HepG2 (cell line): ENCODE results near the gene ZNG1A. TPM values are rescaled to one million over a fixed set of nuclear protein-coding genes. Genes with fewer than 3 reads are reported as not detected.
A peak's percentile ranks its signal among the peaks of the same experiment; 100 is the strongest.
"Not testable (repeated sequence)": the region's sequence is repeated elsewhere in the genome, so short reads cannot be mapped to it uniquely, and the experiment has no call there.

Source experiments
- ATAC-seq: fragments of 200-7000 bp; cut with Tn5 transposase; 3 replicates; pipeline ENCODE4 v1.9.1; 2020; ENCODE audit warnings: mild to moderate bottlenecking, moderate library complexity
- BruUV-seq: library from RNA; stranded (reverse); fragments of 400-500 nt; replicated peaks from 2 replicates; lab custom pipeline; 2021; lab: Mats Ljungman, UMichigan
- CTCF ChIA-PET: fragments of 300-600 bp; formaldehyde crosslinking; extraction: SDS; loops from one replicate; lab custom pipeline; 2021; ENCODE audit warnings: low total read pairs, inconsistent platforms, low intra/inter-chr PET ratio; lab: Yijun Ruan, JAX
- POLR2A ChIA-PET: fragments of 350-600 bp; sonication (Branson Sonifier 250); formaldehyde crosslinking; loops from one replicate; lab custom pipeline; 2020; ENCODE audit warnings: antibody characterized with exemption, inconsistent platforms; lab: Yijun Ruan, JAX
- DNase-seq: peaks from one replicate; pipeline ENCODE4 v3.0.0-alpha.2; 2015; ENCODE audit warnings: low spot score
- FAIRE-seq: peaks from 3 replicates; lab custom pipeline; 2011; peaks lifted over from hg19 to GRCh38; lab: Jason Lieb, UNC
- H2AFZ ChIP-seq: one replicate; pipeline ENCODE4 v1.6.1; 2011; ENCODE audit warnings: low read length, inconsistent platforms
- H3K27ac ChIP-seq: fragments of 300-600 bp; 3 replicates; pipeline ENCODE4 v1.8.0; 2011; ENCODE audit warnings: mixed run types, mild to moderate bottlenecking, mixed read lengths, low read length, inconsistent platforms; ENCODE audit not compliant: insufficient read depth; ENCODE audit errors: extremely low read length
- H3K27me3 ChIP-seq, 2 experiments: fragments of 200-600 bp in 1 of 2; 2 replicates in 1 of 2; 3 replicates in 1 of 2; pipeline versions ENCODE4 v1.6.0 to v1.8.0; 2011; ENCODE audit warnings: low read length in 2 of 2, mild to moderate bottlenecking in 2 of 2, moderate library complexity in 2 of 2, inconsistent platforms in 1 of 2; ENCODE audit not compliant: insufficient read depth in 2 of 2, control insufficient read depth in 1 of 2
- H3K36me3 ChIP-seq, 2 experiments: fragments of 200-600 bp in 1 of 2; replicated peaks in 1 of 2; 2 replicates in 1 of 2; 3 replicates in 1 of 2; pipeline versions ENCODE4 v1.5.1 to v1.8.0; 2011; ENCODE audit warnings: low read length in 2 of 2, inconsistent platforms in 1 of 2; ENCODE audit not compliant: insufficient read depth in 2 of 2, control insufficient read depth in 1 of 2
- H3K4me1 ChIP-seq: 2 replicates; pipeline ENCODE4 v1.5.1; 2012; ENCODE audit warnings: low read length, inconsistent platforms; ENCODE audit not compliant: insufficient read depth
- H3K4me2 ChIP-seq: 2 replicates; pipeline ENCODE4 v1.6.0; 2011; ENCODE audit warnings: low read depth, low read length, inconsistent platforms
- H3K4me3 ChIP-seq, 3 experiments: fragments of 200-600 bp in 1 of 3; sonication (generic), shearing (Covaris generic) in 1 of 3; replicated peaks in 1 of 3; 2 replicates each; pipeline ENCODE4 v1.5.1; 2011 to 2016; ENCODE audit warnings: low read length in 3 of 3, inconsistent platforms in 2 of 3, low read depth in 2 of 3, mild to moderate bottlenecking in 2 of 3, control low read depth in 1 of 3, mixed read lengths in 1 of 3; ENCODE audit not compliant: insufficient read depth in 1 of 3
- H3K79me2 ChIP-seq: one replicate; pipeline ENCODE4 v1.6.1; 2011; ENCODE audit warnings: low read length, inconsistent platforms; ENCODE audit not compliant: insufficient read depth
- H3K9ac ChIP-seq: 2 replicates; pipeline ENCODE4 v1.6.0; 2011; ENCODE audit warnings: mild to moderate bottlenecking, low read depth, low read length, inconsistent platforms; ENCODE audit not compliant: insufficient read depth
- H3K9me3 ChIP-seq: 2 replicates; pipeline ENCODE4 v1.5.1; 2012; ENCODE audit warnings: mild to moderate bottlenecking, low read length
- H4K20me1 ChIP-seq: 2 replicates; pipeline ENCODE4 v1.6.0; 2011; ENCODE audit warnings: inconsistent platforms, mild to moderate bottlenecking, low read length, moderate library complexity; ENCODE audit not compliant: insufficient read depth
- MTF2 ChIP-seq: sonication (generic); formaldehyde crosslinking; IDR thresholded peaks from 2 replicates; pipeline ENCODE4 v1.5.0; 2020; ENCODE audit warnings: missing genetic modification reagents, borderline replicate concordance
- ZNF777 ChIP-seq: sonication (generic); formaldehyde crosslinking; IDR thresholded peaks from 2 replicates; pipeline ENCODE4 v1.4.0; 2020; ENCODE audit warnings: missing genetic modification reagents
- WGBS: methylation state at CpG from one replicate; pipeline ENCODE4 v1.1.6; 2017; ENCODE audit warnings: low lambda C conversion rate; 5-methylcytosine and 5-hydroxymethylcytosine counted together
- in situ Hi-C: cut with HindIII; loops from 2 replicates; pipeline ENCODE4 v1.10.0; 2017; ENCODE audit warnings: low pct_unique_long_range_greater_than_20kb; ENCODE audit not compliant: extremely low pct_ligation_motif_present
- intact Hi-C: fragments of 100-400 bp; cut with micrococcal nuclease; formaldehyde crosslinking; loops from one replicate; pipeline ENCODE4 v1.10.0; 2022; ENCODE audit not compliant: unreplicated experiment
- polyA plus RNA-seq, 8 experiments: library from polyadenylated mRNA; depleted of rRNA in 3 of 8; stranded (reverse) in 7 of 8; unstranded in 1 of 8; fragments of >200 nt; fragmentation: Illumina TruSeq in 4 of 8; extraction: Trizol in 4 of 8; gene quantifications; 2 replicates each; pipeline versions ENCODE4 v1.2.1 to v1.2.3, GENCODE V29; 2011 to 2016; ENCODE audit warnings: low read depth in 4 of 8, missing spikeins in 1 of 8, mixed read lengths in 1 of 8; ENCODE audit not compliant: insufficient read depth in 1 of 8
- total RNA-seq, 5 experiments: library from RNA; depleted of rRNA; stranded (reverse); fragments of >200 nt; fragmentation: Illumina TruSeq; extraction: Trizol; gene quantifications; 2 replicates each; pipeline ENCODE4 v1.2.3, GENCODE V29; 2016; ENCODE audit warnings: low read depth in 1 of 5

Gene ZNG1A
- total and polyA plus RNA-seq, 2 of the 13 experiments (the other 11 are each of a cell fraction or from before 2014, with no cell fraction given) = 28.6 to 90.6 TPM

DNA sequence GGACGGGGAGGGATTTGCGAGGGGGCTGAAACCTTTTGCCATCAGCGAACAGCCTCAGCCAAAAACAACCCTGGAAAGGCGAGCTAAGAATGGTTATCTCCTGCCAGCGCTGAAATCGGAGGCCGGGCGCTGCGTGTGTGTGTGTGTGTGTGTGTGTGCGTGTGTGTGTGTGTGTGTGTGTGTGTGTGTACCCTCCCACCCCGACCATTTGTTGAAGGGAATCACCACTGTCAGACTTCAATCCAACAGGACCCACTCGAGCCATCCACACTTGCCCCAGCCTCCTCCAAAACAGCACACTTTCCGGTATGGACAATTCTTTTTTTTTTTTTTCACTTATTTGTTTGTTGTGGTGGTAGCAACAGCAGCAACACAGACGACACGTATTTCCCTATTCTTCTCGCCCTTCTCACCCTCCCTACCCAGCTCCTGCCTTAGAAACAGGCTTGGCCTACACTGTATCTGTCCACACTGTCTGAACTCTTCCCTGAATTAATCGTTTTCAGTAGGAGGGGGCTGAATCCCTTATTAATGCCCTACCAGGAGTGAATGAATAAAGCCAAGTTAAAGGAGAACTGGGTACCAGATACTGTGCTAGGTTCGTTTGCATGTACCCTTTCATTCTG, 104.8 kb downstream of the ZNG1A start:
- Histone ChIP-seq H3K4me3 (peak overlapping the region in 1 of 3 experiments; percentile 48; a peak in 1 of 6 replicates), H3K4me2 (0 out of 2 replicates have a peak overlapping the region, but pooled peaks have one; percentile 32)
- FAIRE-seq, POLR2A ChIA-PET, H3K79me2 ChIP-seq, H3K36me3 ChIP-seq, H3K27me3 ChIP-seq, intact Hi-C loops, H3K27ac ChIP-seq, H4K20me1 ChIP-seq, H3K4me1 ChIP-seq, H3K9ac ChIP-seq, BruUV-seq, H2AFZ ChIP-seq, DNase-seq, CTCF ChIA-PET, in situ Hi-C loops, H3K9me3 ChIP-seq: not testable (repeated sequence)
- 4% methylated on average over 8 of the region's 18 CpGs for WGBS
- 0 out of 3 replicates have a peak, but pooled peaks have one; percentile 16 for ATAC-seq

DNA sequence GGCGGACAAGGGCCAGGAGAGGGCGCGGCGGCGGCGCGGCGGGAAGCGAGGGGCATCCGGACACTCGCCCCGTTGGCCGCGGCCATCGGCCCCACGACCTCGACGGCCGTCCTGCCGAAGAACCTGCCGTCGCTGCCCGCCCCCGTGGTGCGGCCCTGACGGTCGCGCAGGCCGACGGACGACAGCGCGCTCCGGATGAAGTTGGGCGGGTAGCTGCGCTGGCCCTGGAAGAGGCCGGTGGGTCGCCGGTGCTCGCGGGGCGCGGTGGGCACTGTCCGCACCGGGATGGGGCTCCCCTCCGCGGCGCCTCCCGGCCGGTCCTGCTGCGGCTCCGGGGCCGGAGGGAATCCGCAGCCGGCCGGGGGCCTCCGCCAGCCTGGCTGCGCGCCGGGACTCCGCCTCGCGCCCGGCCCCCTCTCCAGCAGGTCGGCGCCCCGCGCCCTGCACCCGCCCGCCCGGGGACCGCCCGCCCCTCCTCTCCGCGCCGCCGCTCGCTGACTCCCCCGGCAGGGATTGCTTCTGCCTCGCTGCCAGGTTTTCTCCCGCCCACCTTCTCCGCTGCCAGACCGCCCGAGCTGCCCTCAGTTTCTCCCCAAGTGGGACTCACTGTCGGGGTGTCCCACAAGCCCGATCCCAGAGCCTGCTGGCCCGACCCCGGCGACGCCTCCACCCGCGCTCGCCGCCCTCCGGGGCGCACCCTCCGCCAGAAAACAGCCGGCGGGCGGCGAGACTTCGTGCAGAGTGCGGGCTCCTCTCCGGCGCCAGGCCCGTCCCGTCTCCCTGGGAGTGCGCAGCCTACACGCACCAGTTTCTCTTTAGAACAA, 105.6 kb downstream of the ZNG1A start:
- WGBS = 11% methylated on average over 3 of the region's 109 CpGs
- CTCF ChIA-PET, H3K4me1 ChIP-seq, in situ Hi-C loops, H4K20me1 ChIP-seq, H3K9me3 ChIP-seq, H3K36me3 ChIP-seq, FAIRE-seq, H3K27ac ChIP-seq, H3K79me2 ChIP-seq, H3K9ac ChIP-seq, intact Hi-C loops, POLR2A ChIA-PET, DNase-seq, H3K27me3 ChIP-seq, BruUV-seq, H2AFZ ChIP-seq: not testable (repeated sequence)
- peak; percentile 26; the same call in 1 of the 2 replicates for TF ChIP-seq MTF2
- peak; percentile 94 for TF ChIP-seq ZNF777
- peak overlapping the region; percentile 32; the same call in 1 of the 2 replicates for H3K4me2 ChIP-seq
- peak overlapping the region in 2 of 3 experiments; percentile 28 to 48; a peak in 3 of 6 replicates for H3K4me3 ChIP-seq
- peak; percentile 93 for ATAC-seq

Other genes starting within 250 kb of the ZNG1A start
- 6.9 and 10.9 TPM in 2 replicates for gene WASHC1, start 149.6 kb downstream of the ZNG1A start, total RNA-seq (2016; rRNA removed; fragmentation: Illumina TruSeq; extraction: Trizol)
- gene WASHC1, start 149.6 kb downstream of the ZNG1A start, polyA plus RNA-seq (2011; rRNA removed) = 13.0 and 15.0 TPM in 2 replicates
- gene FOXD4, start 60.6 kb downstream of the ZNG1A start, total RNA-seq (2016; rRNA removed; fragmentation: Illumina TruSeq; extraction: Trizol) = 0.18 TPM in 1 of 2 replicates, not detected in the other
- 0.15 and 0.21 TPM in 2 replicates for gene FOXD4, start 60.6 kb downstream of the ZNG1A start, polyA plus RNA-seq (2011; rRNA removed)
- gene DOCK8, start 35.8 kb upstream of the ZNG1A start, total RNA-seq (2016; rRNA removed; fragmentation: Illumina TruSeq; extraction: Trizol) = 0.38 and 0.63 TPM in 2 replicates
- 0.27 and 0.28 TPM in 2 replicates for gene DOCK8, start 35.8 kb upstream of the ZNG1A start, polyA plus RNA-seq (2011; rRNA removed)